HL-60 (cell line): ENCODE measurements around the gene PC.

Experiments used
- GABPA ChIP-seq: IDR thresholded peaks from 2 replicates; pipeline ENCODE4 v1.6.1; 2012; ENCODE audit warnings: low read depth
- TF ChIP-seq, protein P1 (sequence below): IDR thresholded peaks from one replicate; pipeline ENCODE4 v1.5.1; 2011; ENCODE audit warnings: low read length, control low read depth, inconsistent platforms; ENCODE audit not compliant: insufficient read depth

DNA sequence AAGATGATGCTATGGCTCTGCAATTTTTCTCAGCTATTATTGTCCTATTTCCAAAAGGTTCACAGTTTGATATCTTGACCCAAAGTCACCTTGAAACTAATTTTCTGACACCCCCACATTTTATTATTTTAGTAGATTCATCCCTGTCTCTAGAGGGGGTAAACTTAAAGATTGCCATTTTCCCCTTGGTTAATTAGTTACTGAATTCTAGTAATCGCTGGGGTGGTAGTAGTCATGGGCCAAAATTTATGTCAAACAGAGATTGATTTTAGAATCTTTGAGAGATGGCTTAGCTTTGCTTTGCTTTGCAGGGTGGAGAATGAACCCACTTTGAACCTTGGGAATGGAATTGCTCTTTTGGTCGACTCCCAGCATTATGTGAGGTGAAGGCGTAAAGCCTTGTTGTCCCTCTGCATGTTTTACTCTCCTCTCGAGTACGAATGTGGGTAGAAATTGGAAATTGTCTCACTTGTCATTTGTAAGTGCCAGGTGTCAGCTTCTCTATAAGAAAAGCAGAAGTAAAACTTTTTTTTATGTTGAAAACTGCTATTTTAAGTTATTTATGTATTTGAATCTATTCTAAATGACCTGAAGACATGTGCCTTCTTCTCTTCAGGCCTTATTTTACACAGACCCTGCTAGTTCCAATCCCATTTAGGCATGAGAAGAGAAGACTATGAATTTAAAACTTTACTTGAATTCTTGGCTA lies 157.3 kb downstream of the PC start:
- no peak for TF ChIP-seq GABPA
- TF ChIP-seq, protein P1, sequence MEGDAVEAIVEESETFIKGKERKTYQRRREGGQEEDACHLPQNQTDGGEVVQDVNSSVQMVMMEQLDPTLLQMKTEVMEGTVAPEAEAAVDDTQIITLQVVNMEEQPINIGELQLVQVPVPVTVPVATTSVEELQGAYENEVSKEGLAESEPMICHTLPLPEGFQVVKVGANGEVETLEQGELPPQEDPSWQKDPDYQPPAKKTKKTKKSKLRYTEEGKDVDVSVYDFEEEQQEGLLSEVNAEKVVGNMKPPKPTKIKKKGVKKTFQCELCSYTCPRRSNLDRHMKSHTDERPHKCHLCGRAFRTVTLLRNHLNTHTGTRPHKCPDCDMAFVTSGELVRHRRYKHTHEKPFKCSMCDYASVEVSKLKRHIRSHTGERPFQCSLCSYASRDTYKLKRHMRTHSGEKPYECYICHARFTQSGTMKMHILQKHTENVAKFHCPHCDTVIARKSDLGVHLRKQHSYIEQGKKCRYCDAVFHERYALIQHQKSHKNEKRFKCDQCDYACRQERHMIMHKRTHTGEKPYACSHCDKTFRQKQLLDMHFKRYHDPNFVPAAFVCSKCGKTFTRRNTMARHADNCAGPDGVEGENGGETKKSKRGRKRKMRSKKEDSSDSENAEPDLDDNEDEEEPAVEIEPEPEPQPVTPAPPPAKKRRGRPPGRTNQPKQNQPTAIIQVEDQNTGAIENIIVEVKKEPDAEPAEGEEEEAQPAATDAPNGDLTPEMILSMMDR = no peak
